ENCODE measurements around the gene ADRA2C.

Gene ADRA2C

GRCh38 chr4:3816983-3817960 lies 51.1 kb downstream of the ADRA2C start:
- DNase-seq, result no peak
